Liver (tissue), 3 donors: ENCODE data around the gene TYW1.
"Not testable (repeated sequence)": the region's sequence is repeated elsewhere in the genome, so short reads cannot be mapped to it uniquely, and the experiment has no call there.

Experiments
- FOXA1 ChIP-seq: IDR thresholded peaks from 2 replicates; pipeline ENCODE4 v1.6.1; 2016; ENCODE audit warnings: antibody characterized with exemption
- GABPA ChIP-seq, 2 donors: IDR thresholded peaks in 1 of 2; conservative IDR thresholded peaks in 1 of 2; 2 replicates each; pipeline ENCODE4 v1.6.1; 2016; ENCODE audit warnings: antibody characterized with exemption in 2 of 2, mild to moderate bottlenecking in 1 of 2, moderate library complexity in 1 of 2
- JUND ChIP-seq, 2 donors: IDR thresholded peaks; 2 replicates each; pipeline ENCODE4 v1.6.1; 2016; ENCODE audit warnings: antibody characterized with exemption in 2 of 2
- SP1 ChIP-seq: IDR thresholded peaks from 2 replicates; pipeline ENCODE4 v1.6.1; 2018; ENCODE audit warnings: antibody characterized with exemption, mild to moderate bottlenecking
- YY1 ChIP-seq: IDR thresholded peaks from 2 replicates; pipeline ENCODE4 v1.6.1; 2016; ENCODE audit warnings: antibody characterized with exemption, mild to moderate bottlenecking
- TF ChIP-seq, protein P1 (sequence below): fragments of 150-350 bp; IDR thresholded peaks from 2 replicates; pipeline ENCODE4 v1.5.1; 2017; ENCODE audit warnings: improper control_type of control experiment, low read depth, low read length; ENCODE audit not compliant: missing input control
- TF ChIP-seq, protein P2 (sequence below): IDR thresholded peaks from 2 replicates; pipeline ENCODE4 v1.6.1; 2016; ENCODE audit warnings: antibody characterized with exemption
- TF ChIP-seq, protein P3 (sequence below): IDR thresholded peaks from 2 replicates; pipeline ENCODE4 v1.6.1; 2016; ENCODE audit warnings: antibody characterized with exemption
- TF ChIP-seq, protein P4 (sequence below): IDR thresholded peaks from 2 replicates; pipeline ENCODE4 v1.6.1; 2016; ENCODE audit warnings: antibody characterized with exemption
- donor health status: healthy.
- donor health status: healthy.

DNA sequence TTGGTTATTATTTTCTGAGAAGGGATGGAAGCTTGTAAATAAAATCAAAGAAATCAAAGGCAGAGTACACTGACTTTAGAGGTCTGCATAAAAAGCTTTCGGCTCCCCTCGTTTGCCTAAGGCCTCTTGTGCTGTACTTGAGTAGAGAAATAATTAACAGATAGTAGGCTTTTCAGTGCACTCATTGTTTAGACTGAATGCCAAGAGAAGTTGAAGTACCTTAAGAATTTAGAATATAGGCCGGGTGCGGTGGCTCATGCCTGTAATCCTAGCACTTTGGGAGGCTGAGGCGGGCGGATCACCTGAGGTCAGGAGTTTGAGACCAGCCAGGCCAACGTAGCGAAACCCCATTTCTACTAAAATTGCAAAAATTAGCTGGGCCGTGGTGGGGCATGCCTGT lies 232.4 kb downstream of the TYW1 start:
- TF ChIP-seq, protein P1, sequence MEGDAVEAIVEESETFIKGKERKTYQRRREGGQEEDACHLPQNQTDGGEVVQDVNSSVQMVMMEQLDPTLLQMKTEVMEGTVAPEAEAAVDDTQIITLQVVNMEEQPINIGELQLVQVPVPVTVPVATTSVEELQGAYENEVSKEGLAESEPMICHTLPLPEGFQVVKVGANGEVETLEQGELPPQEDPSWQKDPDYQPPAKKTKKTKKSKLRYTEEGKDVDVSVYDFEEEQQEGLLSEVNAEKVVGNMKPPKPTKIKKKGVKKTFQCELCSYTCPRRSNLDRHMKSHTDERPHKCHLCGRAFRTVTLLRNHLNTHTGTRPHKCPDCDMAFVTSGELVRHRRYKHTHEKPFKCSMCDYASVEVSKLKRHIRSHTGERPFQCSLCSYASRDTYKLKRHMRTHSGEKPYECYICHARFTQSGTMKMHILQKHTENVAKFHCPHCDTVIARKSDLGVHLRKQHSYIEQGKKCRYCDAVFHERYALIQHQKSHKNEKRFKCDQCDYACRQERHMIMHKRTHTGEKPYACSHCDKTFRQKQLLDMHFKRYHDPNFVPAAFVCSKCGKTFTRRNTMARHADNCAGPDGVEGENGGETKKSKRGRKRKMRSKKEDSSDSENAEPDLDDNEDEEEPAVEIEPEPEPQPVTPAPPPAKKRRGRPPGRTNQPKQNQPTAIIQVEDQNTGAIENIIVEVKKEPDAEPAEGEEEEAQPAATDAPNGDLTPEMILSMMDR = not testable (repeated sequence)
- not testable (repeated sequence) for TF ChIP-seq SP1; GABPA (IDR thresholded peaks at IDR 0.05 in 1 of 2, conservative IDR thresholded peaks at IDR 0.05 in 1 of 2); YY1; FOXA1; JUND (IDR thresholded peaks at IDR 0.05)
- TF ChIP-seq, protein P2, sequence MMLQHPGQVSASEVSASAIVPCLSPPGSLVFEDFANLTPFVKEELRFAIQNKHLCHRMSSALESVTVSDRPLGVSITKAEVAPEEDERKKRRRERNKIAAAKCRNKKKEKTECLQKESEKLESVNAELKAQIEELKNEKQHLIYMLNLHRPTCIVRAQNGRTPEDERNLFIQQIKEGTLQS = not testable (repeated sequence)
- TF ChIP-seq, protein P3, sequence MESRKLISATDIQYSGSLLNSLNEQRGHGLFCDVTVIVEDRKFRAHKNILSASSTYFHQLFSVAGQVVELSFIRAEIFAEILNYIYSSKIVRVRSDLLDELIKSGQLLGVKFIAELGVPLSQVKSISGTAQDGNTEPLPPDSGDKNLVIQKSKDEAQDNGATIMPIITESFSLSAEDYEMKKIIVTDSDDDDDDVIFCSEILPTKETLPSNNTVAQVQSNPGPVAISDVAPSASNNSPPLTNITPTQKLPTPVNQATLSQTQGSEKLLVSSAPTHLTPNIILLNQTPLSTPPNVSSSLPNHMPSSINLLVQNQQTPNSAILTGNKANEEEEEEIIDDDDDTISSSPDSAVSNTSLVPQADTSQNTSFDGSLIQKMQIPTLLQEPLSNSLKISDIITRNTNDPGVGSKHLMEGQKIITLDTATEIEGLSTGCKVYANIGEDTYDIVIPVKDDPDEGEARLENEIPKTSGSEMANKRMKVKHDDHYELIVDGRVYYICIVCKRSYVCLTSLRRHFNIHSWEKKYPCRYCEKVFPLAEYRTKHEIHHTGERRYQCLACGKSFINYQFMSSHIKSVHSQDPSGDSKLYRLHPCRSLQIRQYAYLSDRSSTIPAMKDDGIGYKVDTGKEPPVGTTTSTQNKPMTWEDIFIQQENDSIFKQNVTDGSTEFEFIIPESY = not testable (repeated sequence)
- TF ChIP-seq, protein P4, sequence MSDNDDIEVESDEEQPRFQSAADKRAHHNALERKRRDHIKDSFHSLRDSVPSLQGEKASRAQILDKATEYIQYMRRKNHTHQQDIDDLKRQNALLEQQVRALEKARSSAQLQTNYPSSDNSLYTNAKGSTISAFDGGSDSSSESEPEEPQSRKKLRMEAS = not testable (repeated sequence)
